Fibroblast of lung (primary cell): ENCODE results near the gene TACC2. TPM values are rescaled to one million over a fixed set of nuclear protein-coding genes. Genes with fewer than 3 reads are reported as not detected.

Experiments
- DNase-seq, 2 donors: peaks; one replicate each; pipeline versions ENCODE4 v3.0.0 to v3.0.0-alpha.2; 2010; ENCODE audit warnings: low read depth in 2 of 2
- H2AFZ ChIP-seq: 2 replicates; pipeline ENCODE4 v1.5.1; 2012; ENCODE audit warnings: low read length, control low read depth, inconsistent platforms
- H3K27ac ChIP-seq: 2 replicates; pipeline ENCODE4 v1.5.1; 2011; ENCODE audit warnings: low read length, control low read depth; ENCODE audit not compliant: insufficient read depth
- H3K27me3 ChIP-seq: 2 replicates; pipeline ENCODE4 v1.5.1; 2011; ENCODE audit warnings: mild to moderate bottlenecking, low read length; ENCODE audit not compliant: control insufficient read depth, insufficient read depth
- H3K36me3 ChIP-seq: 2 replicates; pipeline ENCODE4 v1.5.1; 2011; ENCODE audit warnings: low read length; ENCODE audit not compliant: control insufficient read depth, insufficient read depth
- H3K4me1 ChIP-seq: 2 replicates; pipeline ENCODE4 v1.5.1; 2011; ENCODE audit warnings: low read length; ENCODE audit not compliant: control insufficient read depth, insufficient read depth; ENCODE audit errors: extremely low read depth
- H3K4me2 ChIP-seq: 2 replicates; pipeline ENCODE4 v1.5.1; 2011; ENCODE audit warnings: low read length, control low read depth; ENCODE audit not compliant: insufficient read depth; ENCODE audit errors: extremely low read depth
- H3K4me3 ChIP-seq, 4 experiments: fragments of 200-600 bp in 1 of 4; sonication (generic) in 1 of 4; replicated peaks in 1 of 4; 2 replicates each; pipeline ENCODE4 v1.5.1; 2011 to 2016; ENCODE audit warnings: low read length in 4 of 4, low read depth in 3 of 4, mild to moderate bottlenecking in 3 of 4, control low read depth in 2 of 4, inconsistent platforms in 1 of 4, mixed read lengths in 1 of 4; ENCODE audit not compliant: insufficient read depth in 1 of 4; ENCODE audit errors: control extremely low read depth in 1 of 4
- H3K79me2 ChIP-seq: 2 replicates; pipeline ENCODE4 v1.5.1; 2012; ENCODE audit warnings: mild to moderate bottlenecking, low read length, inconsistent platforms; ENCODE audit not compliant: control insufficient read depth, insufficient read depth
- H3K9ac ChIP-seq: 2 replicates; pipeline ENCODE4 v1.5.1; 2011; ENCODE audit warnings: mild to moderate bottlenecking, low read length, control low read depth; ENCODE audit not compliant: insufficient read depth
- H3K9me3 ChIP-seq: 2 replicates; pipeline ENCODE4 v1.5.1; 2012; ENCODE audit warnings: low read depth, low read length; ENCODE audit not compliant: control insufficient read depth, insufficient read depth
- H4K20me1 ChIP-seq: 2 replicates; pipeline ENCODE4 v1.5.1; 2011; ENCODE audit warnings: low read length; ENCODE audit not compliant: control insufficient read depth, insufficient read depth; ENCODE audit errors: extremely low read depth
- EZH2 ChIP-seq: IDR thresholded peaks from 2 replicates; pipeline ENCODE4 v1.5.1; 2012; ENCODE audit warnings: low read length, control low read depth, mild to moderate bottlenecking; ENCODE audit errors: missing control alignments
- polyA plus RNA-seq, 2 donors: library from polyadenylated mRNA; depleted of rRNA in 1 of 2; stranded (reverse) in 1 of 2; unstranded in 1 of 2; fragments of >200 nt; gene quantifications; 2 replicates each; pipeline ENCODE4 v1.2.1, GENCODE V29; 2011 to 2012; ENCODE audit warnings: missing spikeins in 1 of 2
- total RNA-seq: library from RNA; depleted of rRNA; stranded (reverse); fragments of >200 nt; gene quantifications from 2 replicates; pipeline ENCODE4 v1.2.1, GENCODE V29; 2014
- TF ChIP-seq, protein P1 (sequence below), 2 donors: IDR thresholded peaks in 1 of 2; conservative IDR thresholded peaks in 1 of 2; 1 replicate in 1 of 2; 2 replicates in 1 of 2; pipeline ENCODE4 v1.5.1; 2011 to 2012; ENCODE audit warnings: low read length in 2 of 2, control low read depth in 1 of 2, inconsistent platforms in 1 of 2, low read depth in 1 of 2, mild to moderate bottlenecking in 1 of 2

The TACC2 gene
- total and polyA plus RNA-seq, 2 donors (not counting 1 experiment from before 2014, with no cell fraction given) = 7.6 to 13.0 TPM

DNA sequence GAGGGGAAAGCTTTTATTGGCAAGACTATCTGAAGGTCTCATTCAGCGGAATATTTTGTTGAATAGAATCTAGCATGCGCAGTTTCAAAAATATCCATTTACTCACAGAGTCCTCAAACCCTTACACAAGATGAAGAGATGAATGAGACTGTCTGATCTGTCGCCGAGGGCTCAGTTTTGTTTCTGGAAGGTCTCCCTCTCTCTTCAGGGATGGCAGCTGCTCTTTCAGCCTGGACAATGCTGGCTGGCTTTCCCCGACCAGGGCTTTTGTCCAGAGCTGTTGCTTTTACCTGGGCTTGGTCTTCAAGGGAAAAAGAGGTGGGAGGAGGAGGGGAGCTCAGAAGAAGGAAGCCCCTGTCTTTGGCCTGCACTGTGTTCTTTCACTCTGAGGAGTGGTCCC, 200.2 kb downstream of the TACC2 start:
- H3K27me3 ChIP-seq = no peaks in the 10 kb centered on the region
- no peaks in the 10 kb centered on the region for H3K36me3 ChIP-seq
- no peak for DNase-seq
- no peak for TF ChIP-seq EZH2
- TF ChIP-seq, protein P1, sequence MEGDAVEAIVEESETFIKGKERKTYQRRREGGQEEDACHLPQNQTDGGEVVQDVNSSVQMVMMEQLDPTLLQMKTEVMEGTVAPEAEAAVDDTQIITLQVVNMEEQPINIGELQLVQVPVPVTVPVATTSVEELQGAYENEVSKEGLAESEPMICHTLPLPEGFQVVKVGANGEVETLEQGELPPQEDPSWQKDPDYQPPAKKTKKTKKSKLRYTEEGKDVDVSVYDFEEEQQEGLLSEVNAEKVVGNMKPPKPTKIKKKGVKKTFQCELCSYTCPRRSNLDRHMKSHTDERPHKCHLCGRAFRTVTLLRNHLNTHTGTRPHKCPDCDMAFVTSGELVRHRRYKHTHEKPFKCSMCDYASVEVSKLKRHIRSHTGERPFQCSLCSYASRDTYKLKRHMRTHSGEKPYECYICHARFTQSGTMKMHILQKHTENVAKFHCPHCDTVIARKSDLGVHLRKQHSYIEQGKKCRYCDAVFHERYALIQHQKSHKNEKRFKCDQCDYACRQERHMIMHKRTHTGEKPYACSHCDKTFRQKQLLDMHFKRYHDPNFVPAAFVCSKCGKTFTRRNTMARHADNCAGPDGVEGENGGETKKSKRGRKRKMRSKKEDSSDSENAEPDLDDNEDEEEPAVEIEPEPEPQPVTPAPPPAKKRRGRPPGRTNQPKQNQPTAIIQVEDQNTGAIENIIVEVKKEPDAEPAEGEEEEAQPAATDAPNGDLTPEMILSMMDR (conservative IDR thresholded peaks at IDR 0.05 in 1 of 2, IDR thresholded peaks at IDR 0.05 in 1 of 2; ENCODE audit: low read depth in 1 of 2, low read length in 2 of 2) = no peak
- H3K4me2 ChIP-seq = no peak overlapping the region
- no peaks in the 10 kb centered on the region for H4K20me1 ChIP-seq
- no peak overlapping the region for H2AFZ ChIP-seq
- H3K9ac ChIP-seq = no peak overlapping the region
- no peak overlapping the region for H3K4me3 ChIP-seq
- H3K27ac ChIP-seq = no peak overlapping the region
- no peaks in the 10 kb centered on the region for H3K9me3 ChIP-seq
- H3K79me2 ChIP-seq = no peaks in the 10 kb centered on the region
- H3K4me1 ChIP-seq = no peaks in the 10 kb centered on the region

DNA sequence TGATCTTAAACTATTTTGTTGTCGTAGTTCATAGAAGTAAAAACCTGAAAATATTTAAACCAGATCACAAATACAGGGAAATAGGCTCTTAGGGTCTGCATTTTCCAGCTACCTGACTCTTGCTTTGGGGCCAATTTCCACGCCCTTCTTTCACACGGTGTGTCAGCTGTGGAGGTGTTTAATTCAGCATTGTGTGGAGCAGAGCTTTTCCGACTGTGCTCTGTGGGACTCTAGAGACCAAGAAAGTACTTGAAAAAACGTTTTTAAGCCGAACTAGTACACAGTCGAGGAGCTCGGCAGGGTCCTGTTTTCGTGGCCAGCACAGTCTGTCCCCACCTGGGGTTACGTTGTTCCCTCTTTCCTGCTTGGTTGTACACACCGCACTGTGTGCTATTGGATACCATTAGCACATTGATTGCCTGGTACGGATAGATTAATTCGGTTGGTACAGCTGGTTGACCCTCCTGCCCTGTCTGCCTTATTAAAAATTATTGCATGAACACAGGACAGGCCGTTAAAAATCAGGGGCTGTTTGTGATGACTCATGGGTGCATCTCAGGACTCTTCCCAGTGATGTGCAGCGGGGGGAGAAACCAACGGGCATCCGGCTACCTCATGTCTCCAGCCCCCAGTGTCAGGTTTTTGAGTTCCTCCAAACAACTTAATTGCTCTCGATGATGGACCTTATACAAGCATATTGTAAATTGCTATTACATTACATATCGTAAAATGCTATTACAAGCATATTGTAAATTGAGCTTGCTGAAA, 201.4 kb downstream of the TACC2 start:
- no peaks in the 10 kb centered on the region for H4K20me1 ChIP-seq
- H3K27ac ChIP-seq = no peak overlapping the region
- no peaks in the 10 kb centered on the region for H3K79me2 ChIP-seq
- DNase-seq = no peak
- no peaks in the 10 kb centered on the region for H3K4me1 ChIP-seq
- no peaks in the 10 kb centered on the region for H3K27me3 ChIP-seq
- TF ChIP-seq EZH2 = no peak
- TF ChIP-seq, protein P1 (conservative IDR thresholded peaks at IDR 0.05 in 1 of 2, IDR thresholded peaks at IDR 0.05 in 1 of 2; ENCODE audit: low read depth in 1 of 2, low read length in 2 of 2) = no peak
- H3K9me3 ChIP-seq = no peaks in the 10 kb centered on the region
- H2AFZ ChIP-seq = no peak overlapping the region
- no peak overlapping the region for H3K9ac ChIP-seq
- H3K36me3 ChIP-seq = no peaks in the 10 kb centered on the region
- no peak overlapping the region for H3K4me2 ChIP-seq
- H3K4me3 ChIP-seq = no peak overlapping the region

DNA sequence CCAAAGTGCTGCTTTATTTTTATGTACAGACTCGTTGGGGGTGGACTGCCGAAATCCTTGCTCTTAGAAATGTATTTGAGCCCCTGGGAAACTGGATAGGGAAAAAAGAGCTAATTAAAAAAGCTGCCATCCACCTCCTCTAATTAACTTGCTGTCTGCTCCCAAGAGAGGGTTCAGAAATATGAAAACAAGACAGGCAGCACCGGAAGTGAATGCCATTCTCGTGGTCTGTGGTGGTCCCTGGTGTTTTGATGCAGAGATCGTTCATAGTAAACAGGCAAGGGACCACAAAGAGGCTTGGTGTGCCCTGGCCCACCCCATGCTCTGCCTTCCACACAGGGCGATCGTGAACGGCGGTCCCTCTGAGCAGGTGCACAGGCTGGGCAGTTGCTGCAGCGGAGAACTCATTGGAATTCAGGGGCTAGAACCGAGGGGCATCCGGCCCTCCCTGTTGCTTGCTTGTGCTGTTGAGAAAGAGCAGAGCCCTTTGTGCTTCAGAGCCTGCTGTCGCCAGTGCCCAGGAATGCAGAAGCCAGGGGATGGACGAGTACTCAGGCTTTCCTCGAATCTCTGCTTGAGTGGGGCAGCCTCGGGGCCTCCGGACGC, 203.1 kb downstream of the TACC2 start:
- no peaks in the 10 kb centered on the region for H4K20me1 ChIP-seq
- H2AFZ ChIP-seq = no peak overlapping the region
- no peak overlapping the region for H3K9ac ChIP-seq
- no peaks in the 10 kb centered on the region for H3K4me1 ChIP-seq
- no peak for DNase-seq
- TF ChIP-seq, protein P1 (conservative IDR thresholded peaks at IDR 0.05 in 1 of 2, IDR thresholded peaks at IDR 0.05 in 1 of 2; ENCODE audit: low read depth in 1 of 2, low read length in 2 of 2) = no peak
- TF ChIP-seq EZH2 = no peak
- H3K27me3 ChIP-seq = no peaks in the 10 kb centered on the region
- no peaks in the 10 kb centered on the region for H3K9me3 ChIP-seq
- H3K4me3 ChIP-seq = no peak overlapping the region
- H3K79me2 ChIP-seq = no peaks in the 10 kb centered on the region
- no peak overlapping the region for H3K4me2 ChIP-seq
- H3K27ac ChIP-seq = no peak overlapping the region
- no peaks in the 10 kb centered on the region for H3K36me3 ChIP-seq
